Mesothelial cell of epicardium (in vitro differentiated cells): Measurements from ENCODE around the gene ALKBH2. TPM values are rescaled to one million over a fixed set of nuclear protein-coding genes. Genes with fewer than 3 reads are reported as not detected.

Experiments used
- DNase-seq, 2 experiments: peaks; one replicate each; pipeline ENCODE4 v3.0.0; 2021; ENCODE audit warnings: low spot score in 2 of 2; ENCODE audit not compliant: unreplicated experiment in 2 of 2
- H3K27ac Mint-ChIP-seq: 2 replicates; pipeline ENCODE4 v1.8.0; 2021; ENCODE audit warnings: mixed read lengths
- H3K27me3 Mint-ChIP-seq: 2 replicates; pipeline ENCODE4 v1.8.0; 2021; ENCODE audit warnings: low read depth, mixed read lengths
- H3K36me3 Mint-ChIP-seq: 2 replicates; pipeline ENCODE4 v1.8.0; 2021; ENCODE audit warnings: mixed read lengths
- H3K4me1 Mint-ChIP-seq: 2 replicates; pipeline ENCODE4 v1.8.0; 2021; ENCODE audit warnings: mixed read lengths
- H3K4me3 Mint-ChIP-seq: 2 replicates; pipeline ENCODE4 v1.8.0; 2021; ENCODE audit warnings: mild to moderate bottlenecking, moderate library complexity, mixed read lengths
- H3K9me3 Mint-ChIP-seq: 2 replicates; pipeline ENCODE4 v1.8.0; 2021; ENCODE audit warnings: mixed read lengths
- CTCF ChIP-seq: fragments of 200-600 bp; sonication (generic); IDR thresholded peaks from one replicate; pipeline ENCODE4 v1.5.0; 2021; ENCODE audit warnings: antibody characterized with exemption; ENCODE audit not compliant: unreplicated experiment
- total RNA-seq: library from RNA; stranded (reverse); gene quantifications from 3 replicates; pipeline ENCODE4 v1.2.1, GENCODE V29; 2021

Gene ALKBH2
- total RNA-seq, 1 donor from 2014 or later, result 37.3 TPM

- Mint-ChIP-seq H3K36me3 (no peaks in the 10 kb centered on the region), H3K27me3 (no peaks in the 10 kb centered on the region), H3K4me3 (no peak overlapping the region), H3K9me3 (no peaks in the 10 kb centered on the region), H3K4me1 (peaks cover 31% of the 10 kb centered on the region), H3K27ac (peak overlapping the region; percentile 50)
- TF ChIP-seq CTCF, result no peak
- DNase-seq, result no peak
Observed at GRCh38 chr12:109116611-109116949, 23.3 kb upstream of the ALKBH2 start.

DNA sequence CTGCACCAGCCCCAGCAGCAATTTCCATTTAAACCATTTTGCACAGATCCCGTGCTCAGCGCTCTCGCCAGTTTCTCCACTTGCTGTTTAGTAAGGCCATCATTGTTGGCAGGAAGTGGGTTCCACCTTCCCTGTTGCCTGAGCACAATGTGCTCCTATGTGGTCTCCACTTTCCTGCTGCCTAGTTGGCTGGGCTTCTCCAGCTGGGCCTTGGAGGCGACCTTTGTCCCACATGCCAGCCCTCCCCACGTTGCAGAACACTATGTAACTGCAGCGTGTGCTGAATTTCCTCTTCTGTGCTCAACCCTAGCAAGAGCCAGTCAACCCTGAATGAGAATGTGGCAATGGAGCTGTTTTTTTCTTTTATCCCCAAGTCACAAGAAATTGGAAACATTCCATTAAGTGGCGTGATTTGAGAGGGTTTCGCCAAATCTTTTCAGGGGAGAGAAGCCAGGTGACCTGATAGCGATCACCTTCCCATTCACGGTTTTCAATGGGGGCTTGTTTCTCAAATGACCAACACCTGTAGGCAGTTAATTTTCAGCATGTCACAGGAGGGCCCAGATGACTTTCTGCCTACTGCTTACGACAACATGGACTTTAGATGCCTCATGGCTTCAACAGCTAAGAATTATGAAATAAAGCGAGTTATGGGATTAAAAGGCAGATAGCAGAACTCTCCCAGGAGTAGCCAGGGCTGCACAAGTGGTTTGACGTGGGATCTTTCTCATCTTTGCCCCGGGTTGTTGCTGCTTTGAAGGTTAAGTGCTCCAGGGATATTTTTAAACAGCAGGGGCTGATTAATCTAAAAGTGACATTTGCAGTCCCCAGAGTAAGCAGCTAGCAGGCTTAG is 22.7 kb upstream of the ALKBH2 start, which contains the start of gene ACACB:
Gene ACACB (plus strand): TSS at position 830 of the 853 bp plus-strand sequence. CDS start 22,819 bp downstream, outside the sequence.
- no peaks in the 10 kb centered on the region for H3K36me3 Mint-ChIP-seq
- H3K27ac Mint-ChIP-seq, result peak within 1 kb of the TSS; percentile 50
- H3K9me3 Mint-ChIP-seq, result no peaks in the 10 kb centered on the region
- TF ChIP-seq CTCF, result no peak
- no peak for DNase-seq
- no peak within 1 kb of the TSS for H3K4me3 Mint-ChIP-seq
- no peaks in the 10 kb centered on the region for H3K27me3 Mint-ChIP-seq
- peaks cover 35% of the 10 kb centered on the region for H3K4me1 Mint-ChIP-seq

GRCh38 chr12:109115404-109115757 is 22.1 kb upstream of the ALKBH2 start:
- no peak overlapping the region for H3K27ac Mint-ChIP-seq
- no peak for DNase-seq
- H3K4me3 Mint-ChIP-seq, result no peak overlapping the region
- peaks cover 40% of the 10 kb centered on the region for H3K4me1 Mint-ChIP-seq
- no peaks in the 10 kb centered on the region for H3K27me3 Mint-ChIP-seq
- H3K36me3 Mint-ChIP-seq, result no peaks in the 10 kb centered on the region
- H3K9me3 Mint-ChIP-seq, result no peaks in the 10 kb centered on the region
- no peak for TF ChIP-seq CTCF

DNA sequence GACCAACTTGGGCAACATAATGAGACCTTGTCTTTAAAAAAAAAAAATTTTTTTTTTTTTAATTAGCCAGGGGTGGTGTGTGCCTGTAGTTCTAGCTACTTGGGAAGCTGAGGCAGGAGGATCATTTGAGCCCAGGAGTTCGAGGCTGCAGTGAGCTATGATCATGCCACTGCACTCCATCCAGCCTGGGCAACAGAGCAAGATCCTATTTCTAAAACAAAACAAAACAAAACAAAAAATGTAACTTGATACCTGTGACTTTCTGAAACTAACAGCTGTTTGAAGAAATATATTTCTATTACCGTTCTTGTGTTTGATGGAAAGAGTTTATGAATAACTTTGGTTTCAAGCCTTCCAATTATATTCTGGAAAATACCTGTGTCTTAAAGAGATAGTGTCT is 21.4 kb upstream of the ALKBH2 start:
- peaks cover 2% of the 10 kb centered on the region for H3K36me3 Mint-ChIP-seq
- H3K27ac Mint-ChIP-seq, result no peak overlapping the region
- H3K4me1 Mint-ChIP-seq, result peaks cover 43% of the 10 kb centered on the region

DNA sequence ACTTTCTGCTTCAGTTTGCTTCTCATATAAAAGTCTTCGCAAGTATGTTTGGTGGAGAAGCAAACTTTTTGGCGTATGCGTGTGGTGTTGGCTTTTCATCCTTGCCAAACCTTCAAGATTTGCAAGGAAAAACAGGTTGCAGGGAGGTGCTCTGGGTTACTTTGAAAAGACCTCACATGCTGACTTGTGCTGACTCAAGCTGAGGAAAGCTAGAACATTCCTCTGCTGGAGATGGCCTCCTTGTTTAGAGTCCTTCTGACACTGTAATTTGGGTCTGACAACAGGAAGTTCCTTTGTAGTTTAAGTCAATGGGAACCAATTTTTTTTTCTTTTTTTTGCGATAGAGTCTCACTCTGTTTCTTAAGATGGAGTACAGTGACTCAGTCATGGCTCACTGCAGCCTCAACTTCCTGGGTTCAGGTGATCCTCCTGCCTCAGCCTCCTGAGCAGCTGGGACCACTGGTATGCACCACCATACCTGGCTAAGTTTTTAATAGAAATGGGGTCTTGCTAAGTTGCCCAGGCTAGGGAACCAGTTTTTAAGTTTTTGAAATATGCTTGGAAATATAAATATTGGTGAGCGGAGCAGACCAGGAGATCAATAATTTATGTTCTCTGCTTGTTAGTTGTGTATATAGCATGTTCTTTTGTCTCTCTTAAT is 20.5 kb upstream of the ALKBH2 start:
- Mint-ChIP-seq H3K27ac (no peak overlapping the region), H3K4me1 (peaks cover 43% of the 10 kb centered on the region), H3K4me3 (no peak overlapping the region), H3K36me3 (peaks cover 7% of the 10 kb centered on the region), H3K9me3 (no peaks in the 10 kb centered on the region), H3K27me3 (no peaks in the 10 kb centered on the region)
- TF ChIP-seq CTCF, result no peak
- no peak for DNase-seq

More for the DNA sequence above, 21.4 kb upstream of the ALKBH2 start:
- Mint-ChIP-seq H3K4me3 (no peak overlapping the region), H3K27me3 (no peaks in the 10 kb centered on the region), H3K9me3 (no peaks in the 10 kb centered on the region)
- DNase-seq, result no peak
- TF ChIP-seq CTCF, result no peak
